ENCODE results near the gene LARGE1.

- TF ChIP-seq, protein P1, sequence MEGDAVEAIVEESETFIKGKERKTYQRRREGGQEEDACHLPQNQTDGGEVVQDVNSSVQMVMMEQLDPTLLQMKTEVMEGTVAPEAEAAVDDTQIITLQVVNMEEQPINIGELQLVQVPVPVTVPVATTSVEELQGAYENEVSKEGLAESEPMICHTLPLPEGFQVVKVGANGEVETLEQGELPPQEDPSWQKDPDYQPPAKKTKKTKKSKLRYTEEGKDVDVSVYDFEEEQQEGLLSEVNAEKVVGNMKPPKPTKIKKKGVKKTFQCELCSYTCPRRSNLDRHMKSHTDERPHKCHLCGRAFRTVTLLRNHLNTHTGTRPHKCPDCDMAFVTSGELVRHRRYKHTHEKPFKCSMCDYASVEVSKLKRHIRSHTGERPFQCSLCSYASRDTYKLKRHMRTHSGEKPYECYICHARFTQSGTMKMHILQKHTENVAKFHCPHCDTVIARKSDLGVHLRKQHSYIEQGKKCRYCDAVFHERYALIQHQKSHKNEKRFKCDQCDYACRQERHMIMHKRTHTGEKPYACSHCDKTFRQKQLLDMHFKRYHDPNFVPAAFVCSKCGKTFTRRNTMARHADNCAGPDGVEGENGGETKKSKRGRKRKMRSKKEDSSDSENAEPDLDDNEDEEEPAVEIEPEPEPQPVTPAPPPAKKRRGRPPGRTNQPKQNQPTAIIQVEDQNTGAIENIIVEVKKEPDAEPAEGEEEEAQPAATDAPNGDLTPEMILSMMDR (IDR thresholded peaks at IDR 0.05; ENCODE audit: borderline replicate concordance, extremely low read depth, low read length, poor library complexity, severe bottlenecking), result no peak
- no peak for TF ChIP-seq EZH2 (IDR thresholded peaks at IDR 0.05; ENCODE audit: borderline replicate concordance, low read depth, low read length, severe bottlenecking)
Observed at GRCh38 chr22:33362702-33363101, 557.6 kb downstream of the LARGE1 start.

Measured in DND-41 (cell line).